Fibroblast of skin of back (primary cell): ENCODE data around the gene RADIL.

Experiments
- DNase-seq: peaks from one replicate; pipeline ENCODE4 v3.0.0-alpha.2; 2013

The RADIL gene

GRCh38 chr7:4791738-4792536, 91.6 kb downstream of the RADIL start:
- peak; percentile 58 for DNase-seq

- no peak for DNase-seq
Measured at GRCh38 chr7:4791101-4791737, 92.3 kb downstream of the RADIL start.

GRCh38 chr7:4790516-4790991, 93.0 kb downstream of the RADIL start:
- DNase-seq: no peak

- no peak for DNase-seq
Measured at GRCh38 chr7:4790078-4790465, 93.4 kb downstream of the RADIL start.

- no peak for DNase-seq
Measured at GRCh38 chr7:4789194-4790077, 94.1 kb downstream of the RADIL start.

- no peak for DNase-seq
Measured at GRCh38 chr7:4788627-4789189, 94.8 kb downstream of the RADIL start.

GRCh38 chr7:4787947-4788626, 95.4 kb downstream of the RADIL start:
- DNase-seq: no peak

GRCh38 chr7:4787541-4787940, 96.0 kb downstream of the RADIL start:
- DNase-seq: no peak

GRCh38 chr7:4786015-4786414, 97.5 kb downstream of the RADIL start:
- no peak for DNase-seq

- no peak for DNase-seq
Measured at GRCh38 chr7:4785371-4785770, 98.1 kb downstream of the RADIL start.

- DNase-seq: no peak
Measured at GRCh38 chr7:4784799-4785198, 98.7 kb downstream of the RADIL start.

GRCh38 chr7:4783762-4784351, 99.7 kb downstream of the RADIL start:
- no peak for DNase-seq

- no peak for DNase-seq
Measured at GRCh38 chr7:4783292-4783652, 100.2 kb downstream of the RADIL start.

- no peak for DNase-seq
Measured at GRCh38 chr7:4782333-4783291, 100.9 kb downstream of the RADIL start.

- no peak for DNase-seq
Measured at GRCh38 chr7:4781366-4782069, 102.0 kb downstream of the RADIL start.

GRCh38 chr7:4779118-4779517, 104.4 kb downstream of the RADIL start:
- DNase-seq: no peak

GRCh38 chr7:4775848-4776623, 107.5 kb downstream of the RADIL start:
- DNase-seq: peak; percentile 46

- peak; percentile 95 for DNase-seq
Measured at GRCh38 chr7:4775250-4775847, 108.2 kb downstream of the RADIL start, which contains the start of gene AP5Z1. Gene AP5Z1, plus strand, starts transcription at chr7:4775623. Its CDS starts 93 bp downstream, at chr7:4775716.
